ENCODE measurements around the gene MYL11. TPM values are rescaled to one million over a fixed set of nuclear protein-coding genes. Genes with fewer than 3 reads are reported as not detected.
A peak's percentile ranks its signal among the peaks of the same experiment; 100 is the strongest.

Gene MYL11
- total RNA-seq, 1 donor from 2014 or later: 2.0 TPM

DNA sequence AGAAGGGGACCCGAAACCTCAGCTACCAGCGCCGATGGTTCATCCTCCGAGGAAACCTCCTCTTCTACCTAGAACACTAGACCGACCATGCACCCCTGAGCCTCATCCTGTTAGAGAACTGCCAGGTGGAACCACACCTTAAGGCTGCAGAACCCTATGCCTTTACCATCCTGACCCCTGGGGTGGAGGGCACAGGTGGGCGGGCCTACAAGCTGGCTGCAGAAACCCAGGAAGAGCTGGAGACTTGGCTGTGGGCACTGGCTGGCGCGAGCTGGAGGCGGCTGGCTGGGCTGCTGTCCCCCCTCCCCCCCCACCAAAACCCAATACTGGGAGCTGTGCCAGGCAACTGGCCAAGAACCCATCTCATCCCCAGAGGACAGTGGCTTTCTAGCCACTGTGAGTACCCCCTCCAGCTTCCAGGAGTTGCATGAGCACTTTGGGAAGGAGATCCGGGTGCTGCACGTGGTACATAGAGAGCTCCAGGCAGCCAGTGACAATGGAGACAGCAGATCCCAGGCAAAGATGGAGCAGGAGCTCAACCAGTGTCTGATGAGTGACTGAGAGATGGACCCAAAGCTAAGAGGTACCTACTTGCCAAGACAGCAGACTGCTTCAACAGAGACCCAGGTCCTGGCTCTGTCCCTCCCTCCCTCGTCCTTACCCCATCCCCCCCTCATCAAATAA, 18.1 kb upstream of the MYL11 start:
- Mint-ChIP-seq H3K4me3 (peak overlapping the region; percentile 91), H3K27ac (peak overlapping the region; percentile 88), H3K36me3 (ENCODE audit: low read depth) (peaks cover 40% of the 10 kb centered on the region), H3K9me3 (no peaks in the 10 kb centered on the region), H3K4me1 (ENCODE audit: low read depth) (peaks cover 36% of the 10 kb centered on the region), H3K27me3 (ENCODE audit: insufficient read depth) (no peaks in the 10 kb centered on the region)
- intact Hi-C loops (cut with micrococcal nuclease): no loop called here
- DNase-seq (ENCODE audit: low spot score): no peak

DNA sequence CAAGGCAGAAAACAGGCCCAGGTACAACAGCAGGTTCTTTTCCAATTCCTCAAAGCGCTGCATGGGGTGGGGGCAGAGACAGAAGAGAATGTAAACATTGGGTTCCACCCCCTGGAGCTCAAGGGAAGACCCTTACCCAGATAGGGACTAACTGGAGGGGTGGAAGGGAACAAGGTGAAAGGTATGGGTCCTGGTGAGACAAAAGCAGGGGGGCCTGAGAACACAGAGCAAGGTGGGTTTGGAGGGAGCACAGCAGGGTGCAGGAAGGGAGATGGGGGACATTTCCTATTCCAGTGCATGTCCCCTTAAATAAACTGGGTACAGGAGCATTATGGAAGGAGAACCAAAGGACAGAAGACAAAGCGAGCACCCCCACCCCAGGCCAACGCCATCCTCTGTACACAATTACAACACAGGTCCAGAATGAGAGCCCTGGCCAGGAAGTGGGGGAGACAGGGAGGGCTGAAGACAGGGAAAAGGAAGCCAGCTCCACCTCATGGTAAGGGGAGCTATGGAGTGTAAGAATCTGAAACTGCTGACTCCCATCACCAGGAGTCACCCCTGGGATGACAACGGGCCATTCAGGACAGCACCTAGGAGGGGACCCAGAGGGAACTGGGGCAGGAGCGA, 17.4 kb upstream of the MYL11 start:
- H3K27ac Mint-ChIP-seq: peak overlapping the region; percentile 32
- H3K4me1 Mint-ChIP-seq (ENCODE audit: low read depth): peaks cover 31% of the 10 kb centered on the region
- DNase-seq (ENCODE audit: low spot score): no peak
- H3K9me3 Mint-ChIP-seq: no peaks in the 10 kb centered on the region
- peaks cover 40% of the 10 kb centered on the region for H3K36me3 Mint-ChIP-seq (ENCODE audit: low read depth)
- intact Hi-C loops (cut with micrococcal nuclease): no loop called here
- H3K27me3 Mint-ChIP-seq (ENCODE audit: insufficient read depth): no peaks in the 10 kb centered on the region
- peak overlapping the region; percentile 4 for H3K4me3 Mint-ChIP-seq

DNA sequence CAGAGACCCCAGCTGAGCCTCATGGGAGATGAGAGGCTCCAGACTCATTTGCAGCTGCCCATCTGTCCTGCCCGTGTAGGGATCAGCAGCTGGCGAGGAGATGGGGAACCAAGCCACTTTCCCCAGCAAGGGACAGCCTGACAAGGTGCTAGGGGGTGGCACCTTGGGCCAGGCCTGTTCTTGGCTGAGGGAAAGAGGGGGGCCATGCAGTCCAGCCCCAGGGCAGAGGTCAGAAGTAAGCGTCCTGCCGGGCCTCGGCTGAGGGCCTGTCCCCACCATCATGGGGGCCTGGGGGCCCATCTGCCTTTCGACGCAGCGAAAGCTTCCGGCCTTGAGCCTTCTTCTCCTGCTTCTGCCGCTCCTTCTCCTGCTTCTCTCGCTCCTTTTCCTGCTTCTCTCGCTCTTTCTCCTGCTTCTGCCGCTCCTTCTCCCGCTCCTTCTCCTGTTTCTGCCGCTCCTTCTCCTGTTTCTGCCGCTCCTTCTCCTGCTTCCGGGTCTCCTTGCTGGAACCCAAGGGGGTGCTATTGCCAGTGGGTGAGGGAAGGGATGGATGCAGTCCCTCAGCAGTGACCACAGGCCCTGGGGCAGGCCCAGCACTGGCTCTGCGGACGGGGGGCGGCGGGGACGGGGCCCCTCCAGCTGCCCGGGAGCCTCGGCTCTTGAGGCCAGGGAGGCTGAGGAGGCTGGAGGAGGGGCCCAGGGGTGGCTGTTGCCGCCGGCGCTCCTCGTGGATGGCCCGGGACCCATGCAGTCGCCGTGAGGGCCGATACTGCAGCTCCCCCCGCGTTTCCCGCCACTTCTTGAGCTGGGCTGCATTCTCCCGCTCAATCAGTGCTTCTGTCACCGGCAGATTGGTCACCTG, 16.7 kb upstream of the MYL11 start:
- H3K36me3 Mint-ChIP-seq (ENCODE audit: low read depth): peaks cover 40% of the 10 kb centered on the region

DNA sequence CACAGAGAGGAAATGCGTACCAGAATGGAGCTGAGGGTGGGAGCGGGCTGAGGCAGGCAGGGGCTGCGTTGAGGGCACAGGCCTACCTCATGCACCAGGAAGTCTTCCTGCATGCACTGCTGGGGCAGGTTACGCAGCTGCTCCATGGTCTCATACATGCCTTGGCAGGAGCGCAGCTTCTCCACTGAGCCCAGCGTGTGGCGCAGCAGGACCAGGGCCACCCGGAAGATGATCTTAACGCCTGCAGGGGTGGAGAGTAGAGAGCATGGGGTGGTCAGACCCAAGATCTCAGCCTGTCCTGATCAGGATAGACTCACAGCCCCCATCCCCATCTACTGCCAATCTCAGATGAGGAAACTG, 16.0 kb upstream of the MYL11 start:
- no peak for DNase-seq (ENCODE audit: low spot score)
- Mint-ChIP-seq H3K27ac (no peak overlapping the region), H3K27me3 (ENCODE audit: insufficient read depth) (no peaks in the 10 kb centered on the region), H3K9me3 (no peaks in the 10 kb centered on the region), H3K36me3 (ENCODE audit: low read depth) (peaks cover 42% of the 10 kb centered on the region), H3K4me3 (no peak overlapping the region), H3K4me1 (ENCODE audit: low read depth) (peaks cover 26% of the 10 kb centered on the region)
- intact Hi-C loops (cut with micrococcal nuclease): no loop called here

More for the DNA sequence above, 16.7 kb upstream of the MYL11 start:
- no peak for DNase-seq (ENCODE audit: low spot score)
- H3K4me1 Mint-ChIP-seq (ENCODE audit: low read depth): peaks cover 26% of the 10 kb centered on the region
- intact Hi-C loops (cut with micrococcal nuclease): no loop called here
- no peak overlapping the region for H3K27ac Mint-ChIP-seq
- no peaks in the 10 kb centered on the region for H3K9me3 Mint-ChIP-seq
- no peak overlapping the region for H3K4me3 Mint-ChIP-seq
- H3K27me3 Mint-ChIP-seq (ENCODE audit: insufficient read depth): no peaks in the 10 kb centered on the region

DNA sequence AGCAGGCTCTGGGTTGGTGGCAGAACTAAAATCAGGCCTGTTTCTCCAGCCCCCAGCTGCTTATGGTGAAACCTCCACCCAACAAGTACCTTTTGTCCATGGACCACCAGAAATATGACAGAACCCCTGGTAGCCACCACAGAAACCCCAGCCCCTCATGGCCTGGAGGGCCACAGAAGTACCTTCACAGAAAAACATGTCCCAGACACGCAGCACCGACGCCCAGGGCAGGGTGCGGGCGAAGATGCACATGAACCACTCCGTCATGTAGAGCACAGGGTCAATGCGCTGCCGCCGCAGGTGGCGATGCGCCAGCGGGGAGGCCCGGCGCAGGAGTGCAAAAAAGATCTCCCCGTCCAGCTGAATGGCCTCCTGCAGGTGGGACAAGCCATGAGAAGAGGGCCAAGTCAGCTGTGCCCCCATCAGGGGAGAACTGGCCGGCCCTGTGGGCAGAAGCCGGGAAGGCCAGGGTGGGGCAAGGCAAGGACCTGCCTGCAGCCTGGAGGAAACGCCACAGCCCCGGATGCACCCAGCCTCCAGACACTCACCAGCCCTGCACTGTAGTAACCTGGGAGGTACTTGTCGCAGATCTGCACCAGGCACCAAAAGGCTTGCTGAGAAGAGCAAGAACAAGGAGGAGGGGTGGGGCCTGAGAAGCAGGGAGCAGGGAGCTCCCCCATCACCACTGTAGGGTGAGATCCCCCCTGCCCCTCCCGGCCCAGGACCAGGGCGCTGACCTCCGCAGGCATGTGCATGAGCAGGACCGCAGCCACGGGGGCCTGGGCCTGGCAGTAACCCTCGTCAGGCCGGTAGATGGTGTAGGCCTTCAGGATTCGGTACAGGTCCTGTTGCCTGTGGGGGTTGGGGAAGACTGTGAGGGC, 15.4 kb upstream of the MYL11 start:
- peaks cover 40% of the 10 kb centered on the region for H3K36me3 Mint-ChIP-seq (ENCODE audit: low read depth)
- no peaks in the 10 kb centered on the region for H3K9me3 Mint-ChIP-seq
- no peak overlapping the region for H3K27ac Mint-ChIP-seq
- intact Hi-C loops (cut with micrococcal nuclease): no loop called here
- no peak for DNase-seq (ENCODE audit: low spot score)
- no peaks in the 10 kb centered on the region for H3K27me3 Mint-ChIP-seq (ENCODE audit: insufficient read depth)
- no peak overlapping the region for H3K4me3 Mint-ChIP-seq
- H3K4me1 Mint-ChIP-seq (ENCODE audit: low read depth): peaks cover 19% of the 10 kb centered on the region

DNA sequence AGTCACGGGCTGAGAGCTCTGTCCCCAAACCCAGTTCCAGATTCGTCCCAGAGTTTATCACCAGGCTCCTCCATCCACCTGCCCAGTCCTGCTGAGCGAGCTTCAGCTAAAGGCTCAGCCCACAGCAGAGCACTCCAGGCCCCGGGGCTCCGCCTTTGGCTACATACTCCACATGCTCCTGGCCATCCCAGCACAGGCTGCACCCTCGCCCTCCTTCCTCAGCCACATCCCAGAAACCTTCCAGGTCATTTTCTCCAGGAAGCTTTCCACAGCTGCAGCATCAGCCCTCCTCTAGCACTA, 14.8 kb upstream of the MYL11 start:
- no peak for DNase-seq (ENCODE audit: low spot score)
- Mint-ChIP-seq H3K27ac (no peak overlapping the region), H3K36me3 (ENCODE audit: low read depth) (peaks cover 41% of the 10 kb centered on the region), H3K4me3 (no peak overlapping the region), H3K4me1 (ENCODE audit: low read depth) (peaks cover 21% of the 10 kb centered on the region), H3K9me3 (no peaks in the 10 kb centered on the region), H3K27me3 (ENCODE audit: insufficient read depth) (no peaks in the 10 kb centered on the region)
- intact Hi-C loops (cut with micrococcal nuclease): no loop called here

DNA sequence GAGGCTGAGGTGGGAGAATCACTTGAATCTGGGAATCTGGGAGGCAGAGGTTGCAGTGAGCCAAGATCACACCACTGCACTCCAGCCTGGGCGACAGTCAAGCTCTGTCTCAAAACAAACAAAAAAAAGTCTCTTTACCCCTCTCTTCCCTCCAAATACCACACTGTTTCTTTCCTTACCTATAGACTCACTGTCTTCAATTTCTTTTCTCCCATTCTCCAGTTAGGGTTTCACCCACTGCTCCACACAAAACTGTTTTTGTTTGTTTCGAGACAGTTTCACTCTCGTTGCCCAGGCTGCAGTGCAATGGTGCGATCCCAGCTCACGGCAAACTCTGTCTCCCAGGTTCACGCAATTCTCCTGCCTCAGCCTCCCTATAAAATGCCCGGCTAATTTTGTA, 13.4 kb upstream of the MYL11 start:
- Mint-ChIP-seq H3K27ac (no peak overlapping the region), H3K9me3 (no peaks in the 10 kb centered on the region), H3K27me3 (ENCODE audit: insufficient read depth) (no peaks in the 10 kb centered on the region), H3K4me1 (ENCODE audit: low read depth) (peaks cover 17% of the 10 kb centered on the region), H3K4me3 (no peak overlapping the region), H3K36me3 (ENCODE audit: low read depth) (peaks cover 44% of the 10 kb centered on the region)
- no peak for DNase-seq (ENCODE audit: low spot score)
- intact Hi-C loops (cut with micrococcal nuclease): no loop called here

DNA sequence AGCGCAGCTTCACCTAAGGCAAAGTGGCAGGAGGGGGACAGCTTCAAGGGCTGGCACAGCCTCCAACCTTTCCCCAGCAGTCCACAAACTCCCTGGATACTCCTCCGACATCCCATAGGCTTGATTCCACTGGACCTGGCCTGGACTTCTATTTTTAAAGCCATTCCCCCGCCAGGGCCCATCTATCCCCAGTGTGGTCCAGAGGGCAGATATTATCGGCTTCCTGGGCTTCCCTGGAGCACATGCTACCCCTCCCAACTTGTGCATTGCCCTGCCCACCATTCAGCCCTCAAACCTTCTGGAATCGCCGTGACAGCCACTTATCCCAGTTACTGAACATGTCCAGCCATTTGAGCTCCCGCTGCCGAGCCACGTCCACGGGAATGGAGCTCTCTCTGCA, 9.4 kb upstream of the MYL11 start:
- Mint-ChIP-seq H3K4me1 (ENCODE audit: low read depth) (peaks cover 41% of the 10 kb centered on the region), H3K36me3 (ENCODE audit: low read depth) (peaks cover 43% of the 10 kb centered on the region), H3K27me3 (ENCODE audit: insufficient read depth) (no peaks in the 10 kb centered on the region), H3K4me3 (no peak overlapping the region), H3K9me3 (no peaks in the 10 kb centered on the region), H3K27ac (peak overlapping the region; percentile 9)
- no peak for DNase-seq (ENCODE audit: low spot score)
- intact Hi-C loops (cut with micrococcal nuclease): no loop called here

DNA sequence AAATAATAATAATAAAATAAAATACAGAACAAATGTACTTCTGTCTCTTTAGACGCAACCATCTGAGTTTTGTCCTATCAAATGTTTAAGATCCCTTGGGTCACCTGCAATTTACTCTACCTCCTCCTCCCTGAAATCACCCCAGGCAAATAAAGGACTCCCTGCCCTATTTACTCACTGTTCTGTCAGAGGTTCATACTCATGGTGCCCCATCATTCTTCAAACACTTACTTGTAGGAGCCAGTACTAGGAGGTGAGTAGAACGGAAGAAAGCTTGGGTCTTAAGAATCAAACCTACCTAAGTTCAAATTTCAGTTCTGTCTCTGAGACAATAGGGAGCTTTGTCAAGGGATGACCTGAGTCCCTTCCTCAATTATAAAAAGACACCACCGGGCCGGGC, 8.1 kb upstream of the MYL11 start:
- peaks cover 46% of the 10 kb centered on the region for H3K4me1 Mint-ChIP-seq (ENCODE audit: low read depth)
- peaks cover 35% of the 10 kb centered on the region for H3K36me3 Mint-ChIP-seq (ENCODE audit: low read depth)
- peak overlapping the region; percentile 76 for H3K27ac Mint-ChIP-seq
- H3K9me3 Mint-ChIP-seq: no peaks in the 10 kb centered on the region
- H3K4me3 Mint-ChIP-seq: peak overlapping the region; percentile 94
- intact Hi-C loops (cut with micrococcal nuclease): no loop called here
- H3K27me3 Mint-ChIP-seq (ENCODE audit: insufficient read depth): no peaks in the 10 kb centered on the region
- no peak for DNase-seq (ENCODE audit: low spot score)

DNA sequence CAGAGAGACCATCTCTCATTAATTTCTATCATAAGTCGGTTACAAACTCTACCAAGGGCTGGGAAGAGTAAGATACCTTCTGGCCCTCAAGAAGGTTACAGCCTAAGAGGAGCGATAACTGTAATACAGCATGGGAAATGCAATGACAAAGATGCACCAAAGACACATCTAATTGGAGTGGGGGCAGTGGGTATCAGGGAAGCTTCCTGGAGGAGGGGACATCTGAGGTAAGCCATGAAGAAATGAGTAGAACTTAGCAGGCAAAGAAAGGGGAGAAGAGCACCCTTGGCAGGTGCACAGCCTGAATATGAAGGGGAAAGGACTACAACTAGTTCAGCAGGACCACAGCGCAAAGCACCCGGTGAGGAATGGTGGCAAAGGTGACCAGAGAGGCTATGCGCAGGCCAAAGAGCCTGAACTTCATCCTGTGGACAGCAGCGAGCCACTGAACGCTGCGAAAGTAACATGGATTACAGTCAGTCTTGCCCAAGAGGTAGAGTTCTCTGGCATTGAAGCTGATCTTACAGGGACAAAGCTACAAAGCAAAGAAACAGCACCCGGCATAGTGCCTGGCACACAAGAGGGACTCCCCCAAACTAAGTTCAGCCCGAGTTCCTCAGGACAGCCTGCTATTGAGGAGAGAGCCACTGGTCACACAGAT, 7.1 kb upstream of the MYL11 start:
- DNase-seq (ENCODE audit: low spot score): no peak
- Mint-ChIP-seq H3K4me3 (peak overlapping the region; percentile 94), H3K27me3 (ENCODE audit: insufficient read depth) (no peaks in the 10 kb centered on the region), H3K27ac (peak overlapping the region; percentile 79), H3K4me1 (ENCODE audit: low read depth) (peaks cover 53% of the 10 kb centered on the region), H3K9me3 (no peaks in the 10 kb centered on the region), H3K36me3 (ENCODE audit: low read depth) (peaks cover 29% of the 10 kb centered on the region)
- intact Hi-C loops (cut with micrococcal nuclease): no loop called here

DNA sequence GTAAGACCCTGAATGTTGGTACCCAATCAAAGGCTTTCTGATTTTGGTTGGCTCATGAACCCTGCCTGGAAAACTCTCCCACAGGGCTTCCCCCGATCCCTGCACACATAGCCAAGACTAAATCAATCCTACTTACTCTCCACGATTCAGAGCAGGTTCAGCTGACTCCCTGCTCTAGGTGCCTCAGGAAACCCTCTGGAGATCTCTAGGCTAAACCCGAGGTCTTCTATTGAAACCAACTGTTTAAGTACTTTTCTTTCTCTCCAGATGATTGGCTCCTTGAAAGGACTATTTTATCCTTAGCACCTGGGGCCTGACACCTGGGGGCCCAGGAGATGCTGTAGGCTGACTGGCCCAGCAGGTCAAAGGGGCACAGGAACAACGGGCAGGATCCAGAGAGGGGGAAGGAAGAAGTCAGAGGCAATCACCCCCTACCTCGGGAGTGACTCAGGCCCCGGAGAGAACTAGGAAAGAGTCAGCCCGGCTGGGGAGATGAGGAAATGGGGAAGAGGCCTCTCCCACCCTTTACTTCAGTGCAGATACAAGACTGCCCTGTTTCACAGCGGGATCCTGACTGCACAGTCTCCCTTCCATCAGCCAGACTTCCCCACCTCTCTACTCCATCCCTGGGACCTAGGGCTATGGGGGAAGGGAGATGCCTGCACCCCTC, 6.3 kb upstream of the MYL11 start:
- no peak for DNase-seq (ENCODE audit: low spot score)
- H3K36me3 Mint-ChIP-seq (ENCODE audit: low read depth): peaks cover 25% of the 10 kb centered on the region
- peaks cover 53% of the 10 kb centered on the region for H3K4me1 Mint-ChIP-seq (ENCODE audit: low read depth)
- no peaks in the 10 kb centered on the region for H3K27me3 Mint-ChIP-seq (ENCODE audit: insufficient read depth)
- peak overlapping the region; percentile 79 for H3K27ac Mint-ChIP-seq
- H3K9me3 Mint-ChIP-seq: no peaks in the 10 kb centered on the region
- peak overlapping the region; percentile 94 for H3K4me3 Mint-ChIP-seq
- intact Hi-C loops (cut with micrococcal nuclease): no loop called here

DNA sequence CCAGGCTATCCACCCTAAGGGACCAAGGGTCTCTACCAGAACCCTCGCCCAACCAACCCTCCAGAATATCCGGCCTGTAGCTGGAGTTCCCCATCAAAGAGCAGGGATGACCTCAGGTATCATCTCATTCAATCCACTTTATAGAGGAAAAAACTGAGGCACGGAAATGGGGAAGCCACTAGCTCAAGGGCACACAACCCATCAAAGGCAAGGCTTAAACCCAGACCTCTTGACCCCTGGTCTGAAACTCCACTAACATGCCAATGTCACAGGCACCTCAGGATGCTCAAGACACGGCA, 5.9 kb upstream of the MYL11 start:
- intact Hi-C loops (cut with micrococcal nuclease): no loop called here
- no peak for DNase-seq (ENCODE audit: low spot score)

More for the DNA sequence above, 5.9 kb upstream of the MYL11 start:
- peak overlapping the region; percentile 79 for H3K27ac Mint-ChIP-seq
- H3K4me1 Mint-ChIP-seq (ENCODE audit: low read depth): peaks cover 53% of the 10 kb centered on the region
- H3K36me3 Mint-ChIP-seq (ENCODE audit: low read depth): peaks cover 24% of the 10 kb centered on the region
- no peaks in the 10 kb centered on the region for H3K27me3 Mint-ChIP-seq (ENCODE audit: insufficient read depth)
- no peaks in the 10 kb centered on the region for H3K9me3 Mint-ChIP-seq
- peak overlapping the region; percentile 94 for H3K4me3 Mint-ChIP-seq
